Stimulated activated CD8-positive, alpha-beta memory T cell treated with anti-CD3 and anti-CD28 coated beads, Interleukin-2, amount 100 ng/mL, for 1 hour (primary cell): Measurements from ENCODE around the gene COL4A1.
"Not testable (repeated sequence)": the region's sequence is repeated elsewhere in the genome, so short reads cannot be mapped to it uniquely, and the experiment has no call there.

Experiments
- DNase-seq, 2 donors: peaks; one replicate each; pipeline ENCODE4 v3.0.0-alpha.2; 2020; ENCODE audit warnings: low read depth in 2 of 2

Gene COL4A1

DNA sequence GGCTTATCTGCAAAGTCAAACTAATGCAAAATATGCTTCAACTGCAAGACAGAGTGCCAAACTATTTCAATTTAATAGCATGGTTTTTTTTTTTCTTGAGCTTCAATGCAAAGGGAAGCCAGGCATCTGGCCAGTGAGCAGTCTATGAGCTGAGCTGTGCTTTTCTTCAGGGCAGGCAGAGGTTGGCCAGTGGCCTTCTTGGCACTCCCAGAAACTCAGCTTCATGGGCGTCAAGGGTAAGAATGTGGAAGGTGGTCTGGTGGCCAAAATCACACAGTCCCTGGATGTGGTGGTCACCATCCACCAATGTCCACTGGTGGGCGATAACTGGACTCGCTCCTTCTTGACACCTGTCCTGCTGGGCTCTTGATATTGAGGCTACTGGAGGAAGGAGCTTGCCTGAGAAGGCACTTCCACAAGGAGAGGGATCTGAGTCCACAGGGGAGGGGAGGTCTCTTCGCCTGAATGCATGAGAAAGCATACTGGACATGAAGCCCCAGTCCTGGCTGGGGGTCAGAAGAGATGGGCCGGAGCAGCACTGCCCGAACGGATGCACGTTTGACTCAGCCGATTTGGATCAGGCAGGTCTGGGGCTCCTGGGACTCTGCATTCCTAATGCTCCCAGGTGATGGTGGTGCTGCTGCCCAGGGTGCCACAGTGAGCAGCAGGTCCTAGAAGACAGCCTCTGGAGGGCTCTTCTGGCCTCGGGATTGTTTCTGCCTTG is 17.2 kb upstream of the COL4A1 start:
- no peak for DNase-seq

DNA sequence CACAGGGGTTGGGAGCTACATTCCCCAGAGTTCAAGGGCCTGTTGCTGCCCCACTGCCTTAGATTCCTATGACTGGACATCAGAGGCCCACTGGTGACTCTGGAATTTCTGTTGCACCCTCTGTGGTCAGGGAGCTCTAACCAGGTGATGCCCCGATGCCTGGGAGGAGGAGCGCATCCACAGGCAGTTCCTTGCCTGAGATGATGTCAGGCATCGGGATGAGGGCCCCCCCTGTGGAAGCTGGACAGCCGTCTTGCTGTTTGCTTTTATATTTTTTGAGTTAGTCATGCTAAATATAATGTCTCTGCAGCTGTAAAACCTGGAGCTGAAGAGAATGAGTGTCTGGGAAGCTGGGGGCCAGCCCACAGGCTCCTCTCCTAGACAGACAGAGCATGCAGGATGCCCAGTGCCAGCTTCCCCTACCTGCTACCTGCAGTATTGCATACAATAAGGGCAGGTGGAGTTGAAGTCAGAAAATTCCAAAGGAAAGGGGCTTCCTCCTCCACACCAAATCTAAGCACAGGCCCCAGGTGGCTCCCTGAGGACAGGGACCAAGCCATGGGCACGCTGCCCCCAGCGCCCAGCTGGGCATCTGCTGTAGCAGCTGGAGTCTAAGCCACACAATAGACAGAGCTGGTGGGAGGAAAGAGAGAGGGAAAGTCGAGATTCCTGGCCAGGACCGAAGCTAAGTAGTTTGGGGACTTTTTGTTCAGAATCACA is 16.4 kb upstream of the COL4A1 start:
- DNase-seq: no peak

DNA sequence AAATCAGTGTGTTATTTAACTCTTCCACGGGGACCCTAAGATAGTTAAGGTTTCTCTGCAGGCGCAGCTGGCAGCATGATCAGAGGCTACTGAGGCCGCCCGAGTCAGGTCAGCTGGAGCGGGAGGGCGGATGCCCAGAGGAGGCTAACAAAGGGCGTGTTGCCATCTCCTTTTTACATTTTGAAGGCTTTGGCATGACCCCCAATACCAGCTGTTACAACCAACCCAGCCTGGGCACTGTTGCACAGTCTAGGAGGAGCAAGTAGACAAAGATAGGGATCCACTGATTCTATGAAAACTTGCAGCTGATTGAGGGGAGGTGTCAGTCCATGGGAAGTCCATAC is 15.8 kb upstream of the COL4A1 start:
- no peak for DNase-seq

DNA sequence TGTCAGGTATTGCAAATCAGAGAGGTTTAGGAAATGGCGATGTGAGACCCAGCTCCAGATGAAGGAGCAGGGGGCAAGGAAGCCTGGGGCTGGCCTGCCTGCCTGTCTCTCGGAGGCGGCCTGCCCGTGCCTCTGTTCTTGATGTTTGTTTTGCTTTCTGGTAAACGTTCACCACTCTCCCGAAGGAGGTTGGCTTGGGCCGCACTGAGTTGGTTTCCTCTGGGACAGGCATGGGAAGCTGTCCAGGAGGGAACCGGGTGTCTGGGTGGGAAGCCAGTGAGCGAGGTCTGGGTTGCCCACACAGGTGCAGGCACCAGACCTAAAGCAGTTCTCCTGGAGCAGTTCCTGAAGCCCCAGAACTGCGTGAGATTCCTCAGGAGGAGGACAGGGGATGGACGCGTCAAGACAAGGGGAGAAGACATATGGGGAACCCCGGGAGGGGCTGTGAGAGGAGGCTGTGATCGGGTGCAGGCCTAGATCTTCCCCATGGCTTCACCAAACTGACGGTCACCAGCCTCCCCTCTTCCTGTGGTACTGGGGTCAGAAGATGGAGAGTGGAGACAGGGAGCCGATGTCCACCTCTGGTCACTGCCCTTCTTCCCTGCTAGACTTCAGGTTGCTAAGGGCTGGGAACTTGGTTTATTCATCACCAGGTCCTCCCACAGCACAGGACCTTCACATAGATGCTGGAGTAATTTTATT is 15.3 kb upstream of the COL4A1 start:
- DNase-seq: no peak

DNA sequence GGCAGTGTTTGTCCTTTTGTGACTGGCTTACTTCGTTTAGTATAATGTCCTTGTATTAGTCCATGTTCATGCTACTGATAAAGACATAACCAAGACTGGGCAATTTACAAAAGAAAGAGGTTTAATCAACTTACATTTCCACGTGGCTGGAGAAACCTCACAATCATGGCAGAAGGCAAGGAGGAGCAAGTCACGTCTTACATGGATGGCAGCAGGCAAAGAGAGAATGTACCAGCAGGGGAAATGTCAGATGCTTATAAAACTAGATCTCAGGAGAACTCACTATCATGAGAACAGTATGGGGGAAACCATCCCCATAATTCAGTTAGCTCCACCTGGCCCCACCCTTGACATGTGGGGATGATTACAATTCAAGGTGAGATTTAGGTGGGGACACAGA is 14.6 kb upstream of the COL4A1 start:
- DNase-seq: not testable (repeated sequence)

DNA sequence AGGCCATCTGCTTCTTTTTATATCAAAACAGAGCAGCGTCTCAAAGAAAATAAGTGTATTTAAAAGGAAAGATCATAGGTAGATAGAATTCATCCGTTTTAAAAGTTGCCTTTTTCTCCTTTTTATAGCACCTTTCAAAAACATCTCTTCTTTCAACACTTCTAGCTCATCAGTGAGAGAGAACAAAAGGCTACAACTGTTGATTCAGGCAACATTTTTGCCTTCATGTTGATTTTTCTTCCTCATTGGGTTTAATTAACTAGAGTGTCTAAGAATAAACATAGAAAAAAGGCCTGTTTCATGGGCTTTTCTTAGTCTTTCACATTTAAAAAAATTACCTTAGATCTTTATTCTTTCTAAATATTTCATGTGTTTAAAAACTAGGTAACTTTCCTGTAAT is 13.7 kb upstream of the COL4A1 start:
- no peak for DNase-seq

DNA sequence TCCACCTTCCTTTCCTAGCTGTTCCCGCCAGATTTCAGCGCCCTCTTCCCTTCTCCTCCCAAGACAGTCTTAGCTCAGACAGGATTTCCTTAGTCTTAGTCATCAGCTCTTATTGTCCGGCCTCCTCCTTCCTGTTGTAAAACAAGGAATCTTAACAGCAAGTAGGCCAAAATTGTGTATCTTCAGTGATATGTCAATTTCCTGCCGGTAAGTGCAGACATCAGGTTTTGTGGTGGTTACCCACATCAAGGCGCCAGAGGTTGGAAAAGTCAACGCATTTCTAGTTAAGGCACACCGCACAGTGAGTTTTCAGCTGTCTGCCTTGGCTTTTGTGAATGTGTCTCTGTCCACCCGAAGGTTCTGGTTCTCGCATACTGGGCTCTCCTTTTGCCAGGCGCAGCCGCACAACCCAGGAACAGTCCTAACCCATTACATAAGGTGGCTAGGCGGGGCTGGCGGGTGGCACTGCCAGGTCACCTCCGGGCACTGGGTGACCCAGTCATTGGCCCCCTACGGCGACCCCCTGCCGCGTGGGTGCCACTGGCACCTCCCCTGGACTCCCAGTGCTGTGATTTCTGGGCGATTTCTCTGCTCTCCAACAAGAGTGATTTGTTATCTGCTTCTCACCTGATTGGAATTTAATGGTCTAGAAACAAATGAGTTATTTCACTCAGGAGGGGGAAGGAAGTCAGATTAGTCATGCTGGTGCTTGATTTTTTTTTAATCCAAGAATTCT is 13.0 kb upstream of the COL4A1 start:
- no peak for DNase-seq

DNA sequence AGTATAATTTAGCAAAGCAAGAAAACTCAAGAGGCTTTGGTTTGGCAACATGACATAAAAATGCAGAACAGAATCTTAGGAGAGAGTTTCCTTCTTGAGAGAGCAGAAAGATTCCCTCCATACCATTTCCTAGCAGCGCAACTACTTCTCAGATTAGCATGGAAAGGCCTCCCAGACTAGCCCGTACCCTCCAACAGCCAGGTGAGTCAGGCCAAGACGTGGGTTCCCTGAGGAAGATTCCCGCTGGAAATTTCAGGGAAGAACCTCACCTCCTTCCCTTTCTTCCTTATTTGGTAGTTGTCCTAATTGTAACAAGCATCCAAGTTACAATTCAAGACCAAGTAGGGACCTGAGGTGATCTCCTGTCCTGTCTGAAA is 12.4 kb upstream of the COL4A1 start:
- DNase-seq: no peak

DNA sequence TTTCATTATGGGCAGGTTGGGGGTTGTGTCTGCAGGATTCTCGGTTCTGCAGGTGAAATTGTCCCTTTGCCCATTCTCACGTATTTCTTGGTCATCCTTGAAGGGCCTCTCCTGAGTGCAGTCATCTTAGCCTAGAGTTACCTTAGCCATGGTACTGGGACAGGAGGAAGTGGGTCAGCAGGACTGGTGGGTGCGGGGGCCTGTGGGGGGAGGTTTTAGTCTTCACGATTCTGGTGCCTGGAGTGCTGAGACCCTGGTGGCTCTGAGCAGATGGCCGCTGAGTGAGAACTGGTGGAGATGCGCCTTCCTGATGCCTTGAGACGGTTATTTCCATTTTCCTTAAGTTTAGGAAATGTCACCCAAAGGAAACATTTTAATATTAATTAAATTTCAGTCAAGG is 12.0 kb upstream of the COL4A1 start:
- DNase-seq: no peak

DNA sequence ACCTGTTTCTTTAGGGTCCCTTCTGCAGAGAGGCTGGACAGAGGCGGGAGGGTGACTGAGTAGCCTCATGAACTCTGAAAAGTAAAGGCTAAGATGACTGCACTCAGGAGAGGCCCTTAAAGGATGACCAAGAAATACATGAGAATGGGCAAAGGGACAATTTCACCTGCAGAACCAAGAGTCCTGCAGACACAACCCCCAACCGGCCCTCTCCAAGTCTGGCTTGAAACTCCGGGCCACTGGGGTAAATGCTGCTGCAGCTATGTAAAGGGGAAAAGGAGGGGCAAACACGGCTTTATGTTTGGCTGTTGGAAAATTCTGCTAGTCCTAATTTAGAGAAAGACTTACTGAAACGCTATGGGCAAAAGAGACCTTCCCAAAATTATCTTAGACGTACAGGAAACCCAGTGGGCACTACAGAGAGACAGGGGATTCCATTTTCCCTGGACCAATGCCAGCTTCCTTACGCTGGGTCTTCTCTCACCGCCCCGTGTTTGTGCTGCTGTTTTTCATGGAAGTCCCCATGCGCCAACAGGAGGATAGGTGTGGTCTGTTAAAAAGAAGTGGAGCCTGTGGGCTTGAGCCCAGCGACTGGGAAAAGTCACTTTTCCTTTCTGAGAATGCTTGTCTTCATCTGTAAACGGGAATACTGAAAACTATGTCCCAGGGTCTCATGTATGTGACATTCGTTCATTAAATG is 10.7 kb upstream of the COL4A1 start:
- DNase-seq: no peak

DNA sequence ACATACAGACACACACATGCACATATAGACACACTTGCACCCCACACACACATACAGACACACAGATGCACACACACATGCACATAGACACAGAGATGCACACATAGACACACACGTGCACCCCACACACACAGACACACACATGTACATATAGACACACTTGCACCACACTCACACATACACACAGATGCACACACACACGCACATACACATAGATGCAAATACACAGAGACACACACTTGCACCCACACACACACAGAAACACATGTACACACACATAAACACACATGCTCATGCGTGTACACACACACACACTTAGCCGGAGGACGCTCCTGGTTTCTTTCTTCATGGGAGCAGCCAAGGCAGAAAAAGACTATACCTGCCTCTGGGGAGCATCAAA is 10.1 kb upstream of the COL4A1 start:
- no peak for DNase-seq

DNA sequence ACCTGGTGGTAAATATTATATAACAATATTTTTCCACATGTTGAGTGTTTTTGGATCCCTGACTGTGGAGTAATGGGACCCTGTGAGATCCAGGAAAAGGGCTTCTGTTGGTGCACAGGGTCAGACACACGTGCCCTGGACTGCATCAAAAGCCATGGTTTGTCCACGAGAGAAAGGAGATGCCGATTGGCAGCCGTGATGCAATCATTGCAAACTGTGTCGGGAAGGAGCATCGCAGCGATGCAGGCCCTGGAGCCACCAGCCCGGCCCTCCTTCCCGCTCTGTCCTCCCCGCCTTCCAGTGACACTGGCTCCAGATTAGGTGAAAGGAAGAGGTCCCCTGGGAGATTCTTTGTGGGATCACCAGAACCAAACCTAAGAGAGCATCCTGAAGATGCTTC is 9.2 kb upstream of the COL4A1 start:
- no peak for DNase-seq

DNA sequence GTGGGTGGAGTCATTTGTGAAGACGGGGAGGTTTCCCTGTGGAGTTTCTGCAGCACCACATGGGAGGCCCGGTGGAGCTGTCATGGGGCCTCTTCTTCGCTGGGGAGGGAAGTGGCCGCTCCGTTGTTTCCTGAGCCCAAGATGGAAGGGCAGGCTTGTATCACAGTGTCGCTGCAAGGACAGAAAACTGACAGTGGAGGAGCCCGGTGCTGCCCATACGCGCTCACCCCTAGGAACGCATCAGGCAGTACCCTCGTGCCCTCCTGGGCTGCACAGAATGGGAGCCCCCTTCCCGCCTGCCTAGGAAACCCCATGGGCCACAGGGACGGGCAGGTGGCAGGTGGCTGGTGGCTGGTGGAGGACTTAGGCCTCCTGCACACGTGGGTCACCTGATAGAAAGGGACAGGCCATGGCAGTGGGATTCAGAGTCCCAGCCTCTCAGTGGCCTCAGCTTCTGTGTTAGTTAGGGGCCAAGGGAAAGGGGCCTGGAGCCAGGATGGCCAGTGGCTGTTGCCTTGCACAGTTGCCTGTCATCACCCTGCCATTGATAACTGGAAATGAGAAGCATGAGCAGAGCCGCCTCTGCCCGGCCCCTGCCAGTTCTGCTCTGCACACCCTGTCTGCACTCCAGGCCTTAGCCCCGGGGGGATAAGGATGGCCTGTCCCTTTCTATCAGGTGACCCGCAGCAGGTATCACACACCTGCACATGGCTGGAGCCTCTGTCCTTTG is 7.7 kb upstream of the COL4A1 start:
- no peak for DNase-seq

DNA sequence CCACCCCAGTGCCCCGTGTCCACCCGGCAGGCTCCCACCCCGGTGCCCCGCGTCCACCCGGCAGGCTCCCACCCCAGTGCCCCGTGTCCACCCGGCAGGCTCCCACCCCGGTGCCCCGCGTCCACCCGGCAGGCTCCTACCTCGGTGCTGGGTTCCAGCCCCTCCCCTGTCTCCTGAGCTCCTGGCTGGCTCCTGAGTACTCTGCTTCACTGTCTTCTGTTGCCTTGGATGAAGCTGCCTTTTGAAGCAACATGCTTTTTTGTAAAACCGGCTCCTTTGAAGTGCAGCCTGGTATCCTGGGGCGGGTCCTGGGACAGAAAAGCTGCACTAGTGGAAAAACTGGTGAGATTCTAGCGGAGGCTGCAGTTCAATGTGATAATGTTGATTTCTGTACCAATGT is 6.8 kb upstream of the COL4A1 start:
- DNase-seq: not testable (repeated sequence)

DNA sequence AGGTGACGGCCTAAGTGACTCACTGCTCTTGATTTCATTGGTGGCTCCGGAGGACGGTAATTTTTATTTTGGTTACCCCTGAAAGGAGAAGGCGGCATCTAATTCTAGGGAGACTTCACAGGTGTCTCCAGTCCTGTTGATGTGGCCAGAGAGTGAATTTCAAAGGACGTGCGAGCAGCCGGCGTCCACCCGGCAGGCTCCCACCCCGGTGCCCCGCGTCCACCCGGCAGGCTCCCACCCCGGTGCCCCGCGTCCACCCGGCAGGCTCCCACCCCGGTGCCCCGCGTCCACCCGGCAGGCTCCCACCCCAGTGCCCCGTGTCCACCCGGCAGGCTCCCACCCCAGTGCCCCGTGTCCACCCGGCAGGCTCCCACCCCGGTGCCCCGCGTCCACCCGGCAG is 6.3 kb upstream of the COL4A1 start:
- DNase-seq: not testable (repeated sequence)

DNA sequence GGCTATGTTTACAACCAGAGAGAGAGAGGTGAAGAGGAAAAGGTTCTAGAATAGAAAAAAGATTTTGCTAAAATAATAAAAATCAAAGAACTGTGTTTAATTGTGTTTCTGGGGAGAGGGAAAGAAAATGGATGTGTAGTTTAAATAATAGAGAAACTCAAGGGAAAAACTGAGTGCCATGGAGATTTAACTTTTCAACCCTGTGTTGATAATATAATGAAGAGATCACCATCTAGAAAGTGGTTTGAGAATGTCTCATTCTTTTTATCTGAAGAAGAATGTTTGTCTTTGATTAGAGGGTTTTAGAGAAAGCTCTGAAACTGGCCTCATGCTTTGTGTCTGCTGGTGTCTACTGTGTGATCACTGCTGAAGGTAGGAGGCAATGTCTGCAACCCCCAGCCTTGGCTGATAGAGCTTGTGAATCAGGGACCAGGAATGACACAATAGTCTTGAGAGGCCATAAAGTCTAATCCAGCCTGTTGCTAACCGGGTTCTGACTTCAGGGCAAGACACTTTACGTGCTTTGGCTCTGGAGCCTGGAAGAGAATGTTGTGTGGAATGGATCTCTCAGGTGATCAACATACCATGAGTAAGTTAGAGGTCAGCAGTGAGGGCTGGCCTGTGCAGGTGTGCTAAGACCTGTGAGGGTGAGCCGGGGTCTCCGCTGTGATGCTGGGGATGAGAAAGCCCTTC is 5.5 kb upstream of the COL4A1 start:
- DNase-seq: no peak

DNA sequence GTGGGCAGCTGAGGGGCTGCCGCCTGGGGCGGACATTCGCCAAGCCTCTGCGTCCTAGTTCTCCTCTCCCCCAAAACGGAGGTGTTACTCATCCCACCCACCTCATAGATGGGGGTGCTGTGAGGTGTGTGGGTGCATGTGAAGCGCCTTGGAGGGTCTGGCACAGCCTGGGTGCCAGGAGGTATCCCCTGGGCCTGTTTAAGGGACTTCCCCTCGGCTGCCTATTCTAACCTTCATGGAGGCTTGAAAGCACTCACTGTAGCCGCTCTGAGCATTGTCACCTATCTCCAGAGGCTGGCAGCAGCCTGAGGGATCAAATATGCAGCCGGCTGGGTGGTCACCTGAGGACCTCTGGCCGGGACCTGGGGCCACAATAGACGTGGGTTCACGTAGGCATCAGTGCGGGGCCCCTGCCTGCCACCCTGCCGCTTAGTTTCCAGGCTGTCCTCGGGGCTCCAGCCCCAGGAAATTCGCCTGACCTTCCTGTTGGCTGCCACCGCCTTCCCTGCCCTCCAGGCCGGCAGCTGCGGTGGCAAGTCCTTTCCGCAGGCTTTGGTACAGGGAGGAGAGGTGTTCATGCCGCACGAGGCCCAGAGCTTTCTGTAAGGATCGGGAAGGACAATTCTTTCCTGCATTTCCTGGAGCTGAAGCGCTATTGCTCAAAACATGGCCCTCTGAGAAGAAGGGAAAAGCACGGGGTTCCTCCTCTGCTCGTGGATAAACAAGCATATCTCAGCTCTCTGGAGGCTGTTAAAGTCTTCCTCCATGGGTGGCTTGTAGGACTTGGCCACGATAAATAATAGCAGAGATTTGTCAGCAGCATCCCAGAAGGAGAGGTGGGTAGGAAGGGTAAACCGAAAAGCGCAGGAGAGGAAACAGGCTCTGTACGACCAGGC is 4.7 kb upstream of the COL4A1 start:
- no peak for DNase-seq

DNA sequence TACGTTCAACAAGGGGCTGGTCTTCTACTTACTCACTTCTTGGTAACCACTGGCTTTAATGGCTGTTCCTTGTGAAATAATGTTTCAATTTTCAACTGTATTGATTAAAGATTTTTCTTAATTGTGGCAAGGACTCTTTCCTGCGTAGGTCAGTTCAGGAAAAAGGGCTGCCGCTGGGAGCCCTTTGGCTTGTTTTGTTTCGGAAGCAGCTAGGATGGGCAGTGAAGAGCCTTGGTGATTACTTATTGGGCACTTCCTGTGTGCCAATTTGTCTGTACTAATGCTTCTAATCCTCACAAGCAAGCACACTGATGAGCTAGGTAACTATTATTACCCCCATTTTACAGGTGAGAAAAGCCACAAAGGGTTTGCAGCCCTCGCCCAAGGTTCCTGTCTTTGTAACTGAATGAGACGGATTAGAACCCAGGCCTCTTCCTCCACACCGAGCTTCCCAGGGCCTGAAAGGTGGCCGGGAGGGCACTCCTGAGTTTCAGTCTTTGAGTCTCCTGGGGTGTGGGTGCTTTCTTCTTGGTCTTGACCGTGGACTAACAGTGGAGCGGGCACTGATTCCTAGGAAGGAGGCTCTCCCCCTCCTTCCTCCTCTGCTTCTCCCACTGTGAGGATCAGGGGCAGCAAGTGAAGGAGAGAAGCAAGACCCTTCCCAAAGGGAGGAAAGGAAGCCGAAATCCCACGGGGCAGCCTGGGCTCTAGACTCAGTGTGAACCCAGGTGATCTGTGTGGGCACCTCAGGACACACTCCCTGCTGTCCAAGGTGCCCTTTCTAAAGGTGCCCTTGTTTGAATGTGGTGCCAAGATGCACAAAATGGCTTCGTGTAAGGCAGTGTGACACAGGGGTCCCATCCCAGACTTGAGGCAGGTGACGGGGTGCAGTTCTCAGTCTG is 3.8 kb upstream of the COL4A1 start:
- no peak for DNase-seq
